SK-N-SH treated with all-trans-retinoic acid at 6 μM for 48 hours (cell line): ENCODE results near the gene ATP5F1D.

Experiments
- ESRRG ChIP-seq: fragments of 250-450 bp; sonication (Bioruptor Pico); IDR thresholded peaks from 2 replicates; pipeline ENCODE4 v1.6.1; 2021; ENCODE audit warnings: mild to moderate bottlenecking
- SNAI2 ChIP-seq: fragments of 250-450 bp; sonication (Bioruptor Pico); IDR thresholded peaks from 2 replicates; pipeline ENCODE4 v1.5.0; 2020; ENCODE audit warnings: mild to moderate bottlenecking, moderate library complexity
- TCF4 ChIP-seq: fragments of 250-450 bp; sonication (Bioruptor Pico); IDR thresholded peaks from 2 replicates; pipeline ENCODE4 v1.8.0; 2021; ENCODE audit warnings: mild to moderate bottlenecking, moderate library complexity, borderline replicate concordance
- ZFP3 ChIP-seq: fragments of 250-450 bp; sonication (Bioruptor Pico); IDR thresholded peaks from 2 replicates; pipeline ENCODE4 v1.5.0; 2020; ENCODE audit warnings: mild to moderate bottlenecking, moderate library complexity
- ZFP30 ChIP-seq: fragments of 450-650 bp; formaldehyde crosslinking; IDR thresholded peaks from 2 replicates; pipeline ENCODE4 v1.5.0; 2022; ENCODE audit warnings: mild to moderate bottlenecking, moderate library complexity
- TF ChIP-seq, protein P1 (sequence below): fragments of 250-450 bp; sonication (Bioruptor Pico); IDR thresholded peaks from 2 replicates; pipeline ENCODE4 v1.8.0; 2020; ENCODE audit warnings: mild to moderate bottlenecking, moderate library complexity, borderline replicate concordance
- TF ChIP-seq, protein P2 (sequence below): fragments of 250-450 bp; sonication (Bioruptor Pico); IDR thresholded peaks from 2 replicates; pipeline ENCODE4 v1.8.0; 2021; ENCODE audit warnings: low read depth, mild to moderate bottlenecking, moderate library complexity, borderline replicate concordance

DNA sequence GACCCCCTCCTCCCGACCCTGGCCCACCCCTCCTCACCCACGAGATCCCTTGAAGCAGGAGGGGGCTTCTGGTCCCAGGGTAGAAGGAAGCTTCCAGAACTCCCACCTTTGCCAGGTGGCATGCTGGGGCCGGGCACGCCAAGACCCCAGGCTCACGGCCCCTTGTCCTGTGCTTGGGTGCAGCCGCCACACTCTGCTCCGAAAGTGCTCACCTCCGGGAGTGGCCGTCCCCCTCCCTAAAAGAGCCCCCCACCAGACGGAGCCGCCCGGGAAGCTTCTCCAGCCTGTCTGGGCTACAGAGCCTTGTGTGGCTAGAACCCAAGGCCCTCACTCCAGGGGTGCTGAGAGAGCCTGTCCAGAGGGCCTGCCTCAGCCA is 42.4 kb downstream of the ATP5F1D start:
- TF ChIP-seq ESRRG (CRISPR knock-in tag) = no peak
- TF ChIP-seq, protein P1, sequence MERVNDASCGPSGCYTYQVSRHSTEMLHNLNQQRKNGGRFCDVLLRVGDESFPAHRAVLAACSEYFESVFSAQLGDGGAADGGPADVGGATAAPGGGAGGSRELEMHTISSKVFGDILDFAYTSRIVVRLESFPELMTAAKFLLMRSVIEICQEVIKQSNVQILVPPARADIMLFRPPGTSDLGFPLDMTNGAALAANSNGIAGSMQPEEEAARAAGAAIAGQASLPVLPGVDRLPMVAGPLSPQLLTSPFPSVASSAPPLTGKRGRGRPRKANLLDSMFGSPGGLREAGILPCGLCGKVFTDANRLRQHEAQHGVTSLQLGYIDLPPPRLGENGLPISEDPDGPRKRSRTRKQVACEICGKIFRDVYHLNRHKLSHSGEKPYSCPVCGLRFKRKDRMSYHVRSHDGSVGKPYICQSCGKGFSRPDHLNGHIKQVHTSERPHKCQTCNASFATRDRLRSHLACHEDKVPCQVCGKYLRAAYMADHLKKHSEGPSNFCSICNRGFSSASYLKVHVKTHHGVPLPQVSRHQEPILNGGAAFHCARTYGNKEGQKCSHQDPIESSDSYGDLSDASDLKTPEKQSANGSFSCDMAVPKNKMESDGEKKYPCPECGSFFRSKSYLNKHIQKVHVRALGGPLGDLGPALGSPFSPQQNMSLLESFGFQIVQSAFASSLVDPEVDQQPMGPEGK (CRISPR knock-in tag) = no peak
- TF ChIP-seq ZFP3 = no peak
- no peak for TF ChIP-seq SNAI2
- TF ChIP-seq TCF4 = no peak
- TF ChIP-seq, protein P2, sequence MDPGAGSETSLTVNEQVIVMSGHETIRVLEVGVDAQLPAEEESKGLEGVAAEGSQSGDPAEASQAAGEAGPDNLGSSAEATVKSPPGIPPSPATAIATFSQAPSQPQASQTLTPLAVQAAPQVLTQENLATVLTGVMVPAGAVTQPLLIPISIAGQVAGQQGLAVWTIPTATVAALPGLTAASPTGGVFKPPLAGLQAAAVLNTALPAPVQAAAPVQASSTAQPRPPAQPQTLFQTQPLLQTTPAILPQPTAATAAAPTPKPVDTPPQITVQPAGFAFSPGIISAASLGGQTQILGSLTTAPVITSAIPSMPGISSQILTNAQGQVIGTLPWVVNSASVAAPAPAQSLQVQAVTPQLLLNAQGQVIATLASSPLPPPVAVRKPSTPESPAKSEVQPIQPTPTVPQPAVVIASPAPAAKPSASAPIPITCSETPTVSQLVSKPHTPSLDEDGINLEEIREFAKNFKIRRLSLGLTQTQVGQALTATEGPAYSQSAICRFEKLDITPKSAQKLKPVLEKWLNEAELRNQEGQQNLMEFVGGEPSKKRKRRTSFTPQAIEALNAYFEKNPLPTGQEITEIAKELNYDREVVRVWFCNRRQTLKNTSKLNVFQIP (CRISPR knock-in tag) = no peak
- no peak for TF ChIP-seq ZFP30 (CRISPR knock-in tag)
